Measurements from ENCODE around the gene ZNF598.

GRCh38 chr16:1998852-1999801 is 10.5 kb downstream of the ZNF598 start:
- TF ChIP-seq CTCF (IDR thresholded peaks at IDR 0.05) (no peak), POLR2A (IDR thresholded peaks at IDR 0.05) (no peak), POLR2AphosphoS5 (IDR thresholded peaks at IDR 0.05) (no peak)

Data from breast epithelium (tissue), 3 donors.